ENCODE data around the gene CKS1B. TPM values are rescaled to one million over a fixed set of nuclear protein-coding genes. Genes with fewer than 3 reads are reported as not detected.

CKS1B gene
- total RNA-seq, 1 donor from 2014 or later = 143 TPM

GRCh38 chr1:154945160-154945961 lies 29.1 kb upstream of the CKS1B start:
- intact Hi-C loops (cut with micrococcal nuclease) = no loop called here

- intact Hi-C loops (cut with micrococcal nuclease) = no loop called here
These were observed 28.3 kb upstream of the CKS1B start for GRCh38 chr1:154945962-154946850.

- intact Hi-C loops (cut with micrococcal nuclease) = no loop called here
These were observed 26.4 kb upstream of the CKS1B start for GRCh38 chr1:154948079-154948478.

- intact Hi-C loops (cut with micrococcal nuclease) = no loop called here
These were observed 22.4 kb upstream of the CKS1B start for GRCh38 chr1:154951901-154952657.

- intact Hi-C loops (cut with micrococcal nuclease) = no loop called here
These were observed 21.8 kb upstream of the CKS1B start for GRCh38 chr1:154952664-154953063.

- intact Hi-C loops (cut with micrococcal nuclease) = no loop called here
These were observed 20.9 kb upstream of the CKS1B start for GRCh38 chr1:154953611-154954038.

- intact Hi-C loops (cut with micrococcal nuclease) = no loop called here
These were observed 19.9 kb upstream of the CKS1B start for GRCh38 chr1:154954541-154954940.

GRCh38 chr1:154955039-154955717 lies 19.3 kb upstream of the CKS1B start:
- intact Hi-C loops (cut with micrococcal nuclease) = loop anchor here (1.0 to 5.0 kb wide), 7 partner anchors 18 to 398 kb away; partner anchors contain the start of genes CKS1B, EFNA4, FLAD1 and UBE2Q1

- intact Hi-C loops (cut with micrococcal nuclease) = loop anchor here (1.0 to 5.0 kb wide), 7 partner anchors 18 to 399 kb away; partner anchors contain the start of genes CKS1B, EFNA4, FLAD1 and UBE2Q1
These were observed 18.6 kb upstream of the CKS1B start, which contains the start of gene PBXIP1 for GRCh38 chr1:154955718-154956543. Gene PBXIP1, minus strand, starts transcription at chr1:154956099. Its CDS starts 2,378 bp downstream, at chr1:154953721.

GRCh38 chr1:154956544-154956941 lies 17.9 kb upstream of the CKS1B start:
- intact Hi-C loops (cut with micrococcal nuclease) = loop anchor here (5.0 kb wide), 2 partner anchors 106 to 399 kb away; partner anchors contain the start of genes EFNA4 and UBE2Q1

GRCh38 chr1:154957091-154957657 lies 17.3 kb upstream of the CKS1B start:
- intact Hi-C loops (cut with micrococcal nuclease) = loop anchor here (5.0 kb wide), 2 partner anchors 105 to 400 kb away; partner anchors contain the start of genes EFNA4 and UBE2Q1

GRCh38 chr1:154958036-154958435 lies 16.4 kb upstream of the CKS1B start:
- intact Hi-C loops (cut with micrococcal nuclease) = loop anchor here (5.0 kb wide), 2 partner anchors 104 to 401 kb away; partner anchors contain the start of genes EFNA4 and UBE2Q1

GRCh38 chr1:154958681-154959425 lies 15.6 kb upstream of the CKS1B start:
- intact Hi-C loops (cut with micrococcal nuclease) = loop anchor here (5.0 kb wide), 2 partner anchors 103 to 402 kb away; partner anchors contain the start of genes EFNA4 and UBE2Q1

GRCh38 chr1:154959426-154959780 lies 15.1 kb upstream of the CKS1B start:
- intact Hi-C loops (cut with micrococcal nuclease) = loop anchor here (5.0 kb wide), 2 partner anchors 103 to 402 kb away; partner anchors contain the start of genes EFNA4 and UBE2Q1

- intact Hi-C loops (cut with micrococcal nuclease) = loop anchor here (1.0 to 2.0 kb wide), 2 partner anchors 14 to 56 kb away; partner anchors contain the start of gene CKS1B
These were observed 13.9 kb upstream of the CKS1B start for GRCh38 chr1:154960446-154961136.

GRCh38 chr1:154961207-154962155 lies 13.0 kb upstream of the CKS1B start, which contains the start of gene PYGO2:
Gene PYGO2, minus strand, starts transcription at chr1:154961782. Its CDS starts 206 bp downstream, at chr1:154961576.
- intact Hi-C loops (cut with micrococcal nuclease) = loop anchor here (1.0 to 2.0 kb wide), 2 partner anchors 13 to 55 kb away; partner anchors contain the start of gene CKS1B

Measured in T-helper 2 cell treated with Interferon-gamma antibody and Interleukin-4, amounts not matched to agents 100 ng/mL and 5 ng/mL, for 36 hours (primary cell).